ENCODE measurements around the gene KRTAP4-4. TPM values are rescaled to one million over a fixed set of nuclear protein-coding genes. Genes with fewer than 3 reads are reported as not detected.
"Not testable (repeated sequence)": the region's sequence is repeated elsewhere in the genome, so short reads cannot be mapped to it uniquely, and the experiment has no call there.

Gene KRTAP4-4
- total and polyA plus RNA-seq, 5 experiments from 2014 or later = not detected

- H3K27me3 Mint-ChIP-seq, H3K36me3 Mint-ChIP-seq, H3K9me3 Mint-ChIP-seq: not testable (repeated sequence)
- Mint-ChIP-seq H3K4me3 (peak overlapping the region in 9 of 10 donors; percentile 9 to 83 (median 73)), H3K27ac (peak overlapping the region in 9 of 10 donors; percentile 78 to 95 (median 88)), H3K4me1 (peaks cover 30 to 75% (median 65%) of the 10 kb centered on the region in 4 donors)
- ATAC-seq = peak; percentile 84 to 86
- POLR2A ChIA-PET = interaction anchor here (0.8 to 1.8 kb wide), 2 partner anchors 14 to 202 kb away, joined by 3 to 5 read pairs; no protein-coding TSS in a partner anchor
- DNase-seq = peak in 3 of 10 donors; percentile 11 to 47 (median 45)
Observed at GRCh38 chr17:41119696-41120690, 40.6 kb downstream of the KRTAP4-4 start.

- POLR2A ChIA-PET = no interaction called here
- no peaks in the 10 kb centered on the region for H3K36me3 Mint-ChIP-seq
- H3K4me1 Mint-ChIP-seq = peaks cover 30 to 70% (median 59%) of the 10 kb centered on the region in 4 donors
- peak overlapping the region in 3 of 10 donors; percentile 22 to 78 (median 35) for H3K27ac Mint-ChIP-seq
- peaks cover 0 to 3% (median 0%) of the 10 kb centered on the region in 5 donors for H3K27me3 Mint-ChIP-seq
- peaks cover 0 to 7% (median 2%) of the 10 kb centered on the region in 9 donors for H3K9me3 Mint-ChIP-seq
- ATAC-seq = no peak
- no peak overlapping the region for H3K4me3 Mint-ChIP-seq
- DNase-seq = no peak
Observed at GRCh38 chr17:41118721-41119120, 41.8 kb downstream of the KRTAP4-4 start.

DNA sequence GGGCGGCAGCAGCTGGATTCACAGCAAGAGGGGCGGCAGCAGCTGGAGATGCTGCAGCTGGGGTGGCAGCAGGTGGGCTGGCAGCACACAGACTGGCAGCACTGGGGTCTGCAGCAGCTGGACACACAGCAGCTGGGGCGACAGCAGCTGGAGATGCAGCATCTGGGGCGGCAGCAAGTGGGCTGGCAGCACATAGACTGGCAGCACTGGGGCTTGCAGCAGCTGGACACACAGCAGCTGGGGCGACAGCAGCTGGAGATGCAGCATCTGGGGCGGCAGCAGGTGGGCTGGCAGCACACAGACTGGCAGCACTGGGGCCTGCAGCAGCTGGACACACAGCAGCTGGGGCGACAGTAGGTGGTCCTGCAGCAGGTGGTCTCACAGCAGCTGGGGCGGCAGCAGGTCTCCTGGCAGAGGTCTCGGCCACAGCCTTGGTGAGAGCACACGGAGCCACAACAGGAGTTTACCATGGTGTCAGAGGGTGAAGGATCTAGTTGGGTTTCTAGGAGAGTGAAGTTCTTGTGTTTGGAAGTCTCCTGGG, 42.6 kb downstream of the KRTAP4-4 start, which contains the start of gene KRTAP4-11:
Gene KRTAP4-11, minus strand, starts transcription at position 528 of the 541 bp plus-strand sequence. Its CDS starts 58 bp downstream, at position 470.
- Mint-ChIP-seq H3K4me1 (peaks cover 24 to 62% (median 53%) of the 10 kb centered on the region in 4 donors), H3K4me3 (peak within 1 kb of the TSS in 3 of 10 donors; percentile 9 to 49 (median 19)), H3K27ac (peak within 1 kb of the TSS in 5 of 10 donors; percentile 18 to 78 (median 22))
- H3K36me3 Mint-ChIP-seq, POLR2A ChIA-PET, DNase-seq, H3K9me3 Mint-ChIP-seq, H3K27me3 Mint-ChIP-seq, ATAC-seq: not testable (repeated sequence)

GRCh38 chr17:41116297-41116696, 44.3 kb downstream of the KRTAP4-4 start:
- POLR2A ChIA-PET = interaction anchor here (1.5 kb wide), 2 partner anchors 9 to 206 kb away, joined by 3 to 5 read pairs; no protein-coding TSS in a partner anchor
- ATAC-seq (peak in 1 of 2 donors; percentile 22), DNase-seq (peak in 1 of 10 donors; percentile 9)
- H3K9me3 Mint-ChIP-seq = peaks cover 0 to 7% (median 3%) of the 10 kb centered on the region in 9 donors
- no peak overlapping the region for H3K4me3 Mint-ChIP-seq
- peak overlapping the region in 2 of 10 donors; percentile 24 to 47 for H3K27ac Mint-ChIP-seq
- peaks cover 0 to 3% (median 0%) of the 10 kb centered on the region in 3 donors for H3K36me3 Mint-ChIP-seq
- H3K27me3 Mint-ChIP-seq = peaks cover 0 to 3% (median 0%) of the 10 kb centered on the region in 5 donors
- peaks cover 24 to 55% (median 46%) of the 10 kb centered on the region in 4 donors for H3K4me1 Mint-ChIP-seq

DNA sequence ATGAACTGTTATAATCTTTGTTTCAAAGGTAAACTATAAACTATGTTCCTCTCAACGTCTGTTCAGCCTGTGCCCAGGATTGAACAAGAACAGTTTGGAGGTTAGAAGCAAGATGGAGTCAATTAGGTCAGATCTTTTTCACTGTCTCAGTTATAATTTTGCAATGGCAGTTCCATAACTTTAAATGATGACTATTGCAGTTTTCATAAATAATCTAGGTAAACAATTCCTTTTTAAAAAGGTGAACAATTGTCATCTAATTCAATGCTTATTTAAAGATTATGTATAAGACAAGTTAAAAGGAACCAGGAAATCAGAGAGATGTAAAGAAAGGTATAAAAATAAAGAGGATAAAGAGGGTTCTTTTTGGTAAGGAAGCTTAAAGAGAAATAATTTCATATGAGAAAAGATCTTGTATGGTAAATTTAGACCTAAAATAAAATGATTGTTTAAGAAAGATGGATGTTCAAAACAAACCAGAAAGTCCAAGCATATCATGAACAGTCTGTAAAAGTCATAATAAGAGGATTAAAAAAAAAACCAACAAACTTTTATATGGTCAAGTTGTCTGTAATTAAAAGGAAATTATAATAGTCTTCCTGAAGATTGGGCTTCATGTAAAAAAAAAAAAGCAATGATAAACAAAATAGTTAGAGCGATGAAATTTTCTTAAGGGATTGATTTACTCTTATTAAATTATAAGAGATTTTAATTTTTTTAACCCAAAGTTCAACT, 49.2 kb downstream of the KRTAP4-4 start:
- Mint-ChIP-seq H3K4me1 (peaks cover 13 to 55% (median 35%) of the 10 kb centered on the region in 4 donors), H3K27ac (no peak overlapping the region), H3K4me3 (no peak overlapping the region), H3K36me3 (peaks cover 0 to 3% (median 0%) of the 10 kb centered on the region in 3 donors), H3K9me3 (peaks cover 0 to 11% (median 0%) of the 10 kb centered on the region in 9 donors), H3K27me3 (no peaks in the 10 kb centered on the region)
- DNase-seq (no peak), ATAC-seq (no peak)
- POLR2A ChIA-PET = no interaction called here

Other genes with a start within 250 kb of the KRTAP4-4 start
Only the 30 nearest of the 40 such genes appear.
- gene KRTAP3-1, start 151.6 kb downstream of the KRTAP4-4 start, total RNA-seq = not detected
- gene KRTAP3-1, start 151.6 kb downstream of the KRTAP4-4 start, polyA plus RNA-seq = not detected
- not detected for gene KRTAP1-5, start 133.5 kb downstream of the KRTAP4-4 start, total RNA-seq
- gene KRTAP1-5, start 133.5 kb downstream of the KRTAP4-4 start, polyA plus RNA-seq = not detected
- not detected for gene KRTAP1-4, start 130.6 kb downstream of the KRTAP4-4 start, total RNA-seq
- gene KRTAP1-4, start 130.6 kb downstream of the KRTAP4-4 start, polyA plus RNA-seq = not detected
- not detected for gene KRTAP1-3, start 125.9 kb downstream of the KRTAP4-4 start, total RNA-seq
- not detected for gene KRTAP1-3, start 125.9 kb downstream of the KRTAP4-4 start, polyA plus RNA-seq
- gene KRTAP1-1, start 119.3 kb downstream of the KRTAP4-4 start, total RNA-seq = not detected
- gene KRTAP1-1, start 119.3 kb downstream of the KRTAP4-4 start, polyA plus RNA-seq = not detected
- not detected for gene KRTAP2-1, start 113.4 kb downstream of the KRTAP4-4 start, total RNA-seq
- not detected for gene KRTAP2-1, start 113.4 kb downstream of the KRTAP4-4 start, polyA plus RNA-seq
- not detected for gene KRTAP2-2, start 105.5 kb downstream of the KRTAP4-4 start, total RNA-seq
- gene KRTAP2-2, start 105.5 kb downstream of the KRTAP4-4 start, polyA plus RNA-seq = not detected
- not detected for gene KRTAP2-3, start 100.6 kb downstream of the KRTAP4-4 start, total RNA-seq
- not detected for gene KRTAP2-3, start 100.6 kb downstream of the KRTAP4-4 start, polyA plus RNA-seq
- gene KRTAP2-4, start 94.9 kb downstream of the KRTAP4-4 start, total RNA-seq = not detected
- not detected for gene KRTAP2-4, start 94.9 kb downstream of the KRTAP4-4 start, polyA plus RNA-seq
- not detected for gene KRTAP4-7, start 76.6 kb downstream of the KRTAP4-4 start, total RNA-seq
- gene KRTAP4-7, start 76.6 kb downstream of the KRTAP4-4 start, polyA plus RNA-seq = not detected
- not detected for gene KRTAP4-8, start 62.6 kb downstream of the KRTAP4-4 start, total RNA-seq
- not detected for gene KRTAP4-8, start 62.6 kb downstream of the KRTAP4-4 start, polyA plus RNA-seq
- gene KRTAP4-16, start 58.5 kb downstream of the KRTAP4-4 start, total RNA-seq = not detected
- not detected for gene KRTAP4-16, start 58.5 kb downstream of the KRTAP4-4 start, polyA plus RNA-seq
- gene KRTAP4-9, start 55.4 kb downstream of the KRTAP4-4 start, total RNA-seq = not detected
- not detected for gene KRTAP4-9, start 55.4 kb downstream of the KRTAP4-4 start, polyA plus RNA-seq
- not detected for gene KRTAP4-11, start 42.4 kb downstream of the KRTAP4-4 start, total RNA-seq
- not detected for gene KRTAP4-11, start 42.4 kb downstream of the KRTAP4-4 start, polyA plus RNA-seq
- not detected for gene KRTAP4-12, start 36.6 kb downstream of the KRTAP4-4 start, total RNA-seq
- gene KRTAP4-12, start 36.6 kb downstream of the KRTAP4-4 start, polyA plus RNA-seq = under 1 TPM in 1 of 3 donors, not detected in 2; 0.15 TPM
- gene KRTAP4-6, start 20.2 kb downstream of the KRTAP4-4 start, total RNA-seq = not detected
- not detected for gene KRTAP4-6, start 20.2 kb downstream of the KRTAP4-4 start, polyA plus RNA-seq
- not detected for gene KRTAP4-5, start 10.9 kb downstream of the KRTAP4-4 start, total RNA-seq
- gene KRTAP4-5, start 10.9 kb downstream of the KRTAP4-4 start, polyA plus RNA-seq = not detected
- not detected for gene KRTAP4-3, start 7.5 kb upstream of the KRTAP4-4 start, total RNA-seq
- gene KRTAP4-3, start 7.5 kb upstream of the KRTAP4-4 start, polyA plus RNA-seq = not detected
- gene KRTAP4-2, start 17.5 kb upstream of the KRTAP4-4 start, total RNA-seq = not detected
- not detected for gene KRTAP4-2, start 17.5 kb upstream of the KRTAP4-4 start, polyA plus RNA-seq
- not detected for gene KRTAP4-1, start 24.2 kb upstream of the KRTAP4-4 start, total RNA-seq
- gene KRTAP4-1, start 24.2 kb upstream of the KRTAP4-4 start, polyA plus RNA-seq = not detected
- gene KRTAP9-1, start 29.1 kb upstream of the KRTAP4-4 start, total RNA-seq = not detected
- gene KRTAP9-1, start 29.1 kb upstream of the KRTAP4-4 start, polyA plus RNA-seq = not detected
- gene KRTAP9-2, start 65.9 kb upstream of the KRTAP4-4 start, total RNA-seq = not detected
- not detected for gene KRTAP9-2, start 65.9 kb upstream of the KRTAP4-4 start, polyA plus RNA-seq
- gene KRTAP9-3, start 71.7 kb upstream of the KRTAP4-4 start, total RNA-seq = not detected
- gene KRTAP9-3, start 71.7 kb upstream of the KRTAP4-4 start, polyA plus RNA-seq = not detected
- not detected for gene KRTAP9-8, start 77.3 kb upstream of the KRTAP4-4 start, total RNA-seq
- not detected for gene KRTAP9-8, start 77.3 kb upstream of the KRTAP4-4 start, polyA plus RNA-seq
- gene KRTAP9-4, start 88.9 kb upstream of the KRTAP4-4 start, total RNA-seq = not detected
- gene KRTAP9-4, start 88.9 kb upstream of the KRTAP4-4 start, polyA plus RNA-seq = not detected
- not detected for gene KRTAP9-9, start 94.6 kb upstream of the KRTAP4-4 start, total RNA-seq
- gene KRTAP9-9, start 94.6 kb upstream of the KRTAP4-4 start, polyA plus RNA-seq = not detected
- gene KRTAP9-6, start 104.6 kb upstream of the KRTAP4-4 start, total RNA-seq = not detected
- gene KRTAP9-6, start 104.6 kb upstream of the KRTAP4-4 start, polyA plus RNA-seq = not detected
- not detected for gene KRTAP9-7, start 115.0 kb upstream of the KRTAP4-4 start, total RNA-seq
- gene KRTAP9-7, start 115.0 kb upstream of the KRTAP4-4 start, polyA plus RNA-seq = not detected
- gene KRTAP29-1, start 142.1 kb upstream of the KRTAP4-4 start, total RNA-seq = not detected
- 1 to 10 TPM in 1 of 3 donors, not detected in 2; 1.1 TPM for gene KRTAP29-1, start 142.1 kb upstream of the KRTAP4-4 start, polyA plus RNA-seq
- under 1 TPM in 1 of 2 experiments, not detected in 1; 0.23 TPM for gene KRTAP16-1, start 148.6 kb upstream of the KRTAP4-4 start, total RNA-seq
- under 1 TPM in 1 of 3 donors, not detected in 2; 0.12 TPM for gene KRTAP16-1, start 148.6 kb upstream of the KRTAP4-4 start, polyA plus RNA-seq